ENCODE measurements around the gene DERL3. TPM values are rescaled to one million over a fixed set of nuclear protein-coding genes. Genes with fewer than 3 reads are reported as not detected.

The DERL3 gene
- total RNA-seq, 1 experiment from 2014 or later = 9.8 TPM

- H2BK20ac ChIP-seq (ENCODE audit: low read depth, low read length, poor library complexity, severe bottlenecking) = no peak overlapping the region
- no peak overlapping the region for H3K14ac ChIP-seq (ENCODE audit: insufficient read depth, low read length)
- WGBS (ENCODE audit: extremely low coverage, insufficient read length, low lambda C conversion rate) = no CpG with 5 or more reads among the region's 13 CpGs
- H3K23ac ChIP-seq (ENCODE audit: insufficient read length, low read depth, low read length) = no peak overlapping the region
- H3K9me3 ChIP-seq (ENCODE audit: control insufficient read depth, low read depth, low read length) = no peaks in the 10 kb centered on the region
- no peak overlapping the region for H3K4me2 ChIP-seq (ENCODE audit: insufficient read depth, insufficient read length, low read length)
- H3K4me1 Mint-ChIP-seq = peaks cover 11 to 14% of the 10 kb centered on the region in 2 experiments
- no peak overlapping the region for H3K56ac ChIP-seq (ENCODE audit: insufficient read length, low read depth, low read length)
- H4K5ac ChIP-seq (ENCODE audit: insufficient read length, low read depth, low read length) = no peak overlapping the region
- no peaks in the 10 kb centered on the region for H4K20me1 ChIP-seq (ENCODE audit: control insufficient read depth, insufficient read depth, insufficient read length)
- H4K8ac ChIP-seq (replicated peaks; ENCODE audit: insufficient read length, low read depth, low read length) = no peak overlapping the region
- peaks cover 19 to 37% (median 35%) of the 10 kb centered on the region in 3 experiments for H3K36me3 Mint-ChIP-seq (ENCODE audit: insufficient read depth in 1 of 3, low read depth in 3 of 3)
- H2BK12ac ChIP-seq (ENCODE audit: insufficient read length, low read depth, low read length) = no peak overlapping the region
- no peak overlapping the region for H3K9ac ChIP-seq (ENCODE audit: extremely low read depth, insufficient read length, low read length)
- TF ChIP-seq CTCF (conservative IDR thresholded peaks at IDR 0.05) = no peak
- no peak overlapping the region for H4K91ac ChIP-seq (ENCODE audit: insufficient read length, low read depth, low read length)
- H2AK5ac ChIP-seq (ENCODE audit: insufficient read length, low read length) = no peak overlapping the region
- no peak overlapping the region for H2AFZ ChIP-seq (ENCODE audit: low read length)
- no peaks in the 10 kb centered on the region for H3K27me3 Mint-ChIP-seq (ENCODE audit: low read depth)
- no peak overlapping the region for H3T11ph ChIP-seq (ENCODE audit: low read length)
- H3K27ac ChIP-seq (ENCODE audit: insufficient read length, low read depth, low read length) = no peak overlapping the region
- H3K4me3 Mint-ChIP-seq = no peak overlapping the region
- peaks cover 0 to 3% of the 10 kb centered on the region in 2 experiments; a peak in 1 of 5 replicates for H3K9me3 Mint-ChIP-seq
- H3K79me2 ChIP-seq (ENCODE audit: insufficient read depth, low read length) = no peaks in the 10 kb centered on the region
- no peak overlapping the region for H2BK120ac ChIP-seq (ENCODE audit: low read depth, low read length, poor library complexity, severe bottlenecking)
- H3K4me1 ChIP-seq (ENCODE audit: insufficient read depth, low read length) = no peaks in the 10 kb centered on the region; the same call in 1 of the 2 replicates
- no peak overlapping the region for H2BK5ac ChIP-seq (ENCODE audit: insufficient read length, low read length)
- H3K27me3 ChIP-seq (ENCODE audit: insufficient read depth, low read length) = no peaks in the 10 kb centered on the region
- no peak overlapping the region for H2BK15ac ChIP-seq (ENCODE audit: low read depth, low read length)
- H3K23me2 ChIP-seq (ENCODE audit: insufficient read length, low read depth, low read length, poor library complexity, severe bottlenecking) = peaks cover 6% of the 10 kb centered on the region
- H3K18ac ChIP-seq (ENCODE audit: insufficient read length, low read depth, low read length) = no peak overlapping the region
- no peak overlapping the region for H3K4ac ChIP-seq (ENCODE audit: low read depth, low read length)
- no peak overlapping the region for H3K27ac Mint-ChIP-seq
- no peaks in the 10 kb centered on the region for H3K79me1 ChIP-seq (ENCODE audit: insufficient read depth, low read depth, low read length, poor library complexity, severe bottlenecking)
- no peak for DNase-seq
These were observed 4.9 kb downstream of the DERL3 start for GRCh38 chr22:23833911-23834317.
